ENCODE results near the gene GMPPA.

The GMPPA gene

DNA sequence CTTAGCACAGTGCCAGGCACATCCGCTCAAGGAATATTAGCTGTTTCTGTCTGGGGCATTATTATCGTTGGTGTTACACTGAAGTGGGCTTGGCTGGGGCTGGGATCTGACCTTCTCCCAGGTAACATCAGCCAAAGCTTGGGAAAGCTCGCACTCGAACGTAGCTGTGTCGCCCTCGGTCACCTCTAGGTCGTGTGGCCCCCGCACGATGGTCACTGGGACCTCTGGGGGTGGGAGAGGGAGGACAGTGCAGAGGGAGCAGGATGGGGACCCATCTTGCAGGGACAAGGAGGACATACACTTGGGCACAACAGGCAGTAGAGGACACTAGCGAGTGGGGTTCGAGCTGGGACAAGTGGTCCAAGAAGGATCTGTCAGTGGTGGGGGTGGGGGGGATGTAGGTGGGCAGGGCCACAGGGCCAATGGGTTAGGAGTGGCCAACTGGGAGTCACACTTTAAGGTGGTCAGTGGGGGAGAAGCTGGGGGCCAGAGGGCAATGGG is 54.8 kb downstream of the GMPPA start:
- H3K4me3 ChIP-seq (ENCODE audit: low read depth, low read length), result no peak overlapping the region

DNA sequence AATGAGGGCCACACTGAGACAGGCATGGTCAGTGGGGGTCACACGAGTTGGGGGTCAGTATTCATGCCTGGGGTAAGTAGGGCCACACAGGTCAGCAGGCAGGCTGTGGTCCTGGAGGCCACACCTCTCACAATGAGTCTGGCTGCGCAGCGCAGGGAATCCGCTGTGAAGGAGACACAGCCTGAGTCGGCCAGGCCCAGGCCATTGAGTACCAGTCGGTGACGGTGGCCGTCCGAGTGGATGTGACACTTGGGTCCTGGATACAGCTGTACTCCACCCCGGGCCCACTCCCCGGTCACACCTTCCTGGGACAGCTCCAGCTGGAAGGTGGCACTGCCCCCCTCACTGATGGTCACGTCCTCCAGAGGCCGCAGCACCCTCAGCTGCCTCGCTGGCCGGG is 55.7 kb downstream of the GMPPA start:
- no peak for DNase-seq (ENCODE audit: low read depth)
- no peak overlapping the region for H3K4me3 ChIP-seq (ENCODE audit: low read depth, low read length)
- TF ChIP-seq CTCF (IDR thresholded peaks at IDR 0.05; ENCODE audit: control insufficient read depth, extremely low read depth, insufficient read depth), result no peak

More for the DNA sequence above, 54.8 kb downstream of the GMPPA start:
- DNase-seq (ENCODE audit: low read depth), result no peak
- TF ChIP-seq CTCF (IDR thresholded peaks at IDR 0.05; ENCODE audit: control insufficient read depth, extremely low read depth, insufficient read depth), result no peak

DNA sequence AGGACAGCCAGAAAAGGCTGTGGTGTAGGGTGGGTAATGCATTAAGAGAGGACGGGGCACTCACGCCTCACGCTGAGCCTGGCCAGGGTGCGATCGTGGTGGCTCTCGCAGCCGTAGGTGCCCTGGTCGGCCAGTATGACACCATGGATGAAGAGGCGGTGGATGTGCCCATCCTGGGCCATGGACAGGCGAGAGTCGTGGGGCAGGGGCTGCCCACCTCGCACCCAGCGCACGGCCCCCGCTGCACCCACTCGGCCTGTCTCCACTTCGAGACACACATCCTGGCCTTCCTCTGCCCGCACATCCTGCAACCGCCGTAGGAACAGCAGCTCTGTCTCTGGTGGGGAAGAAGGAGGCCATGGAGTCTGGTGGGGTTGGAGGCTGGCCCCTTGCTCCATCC is 57.3 kb downstream of the GMPPA start:
- no peak for DNase-seq (ENCODE audit: low read depth)
- TF ChIP-seq CTCF (IDR thresholded peaks at IDR 0.05; ENCODE audit: control insufficient read depth, extremely low read depth, insufficient read depth), result no peak
- H3K4me3 ChIP-seq (ENCODE audit: low read depth, low read length), result no peak overlapping the region

DNA sequence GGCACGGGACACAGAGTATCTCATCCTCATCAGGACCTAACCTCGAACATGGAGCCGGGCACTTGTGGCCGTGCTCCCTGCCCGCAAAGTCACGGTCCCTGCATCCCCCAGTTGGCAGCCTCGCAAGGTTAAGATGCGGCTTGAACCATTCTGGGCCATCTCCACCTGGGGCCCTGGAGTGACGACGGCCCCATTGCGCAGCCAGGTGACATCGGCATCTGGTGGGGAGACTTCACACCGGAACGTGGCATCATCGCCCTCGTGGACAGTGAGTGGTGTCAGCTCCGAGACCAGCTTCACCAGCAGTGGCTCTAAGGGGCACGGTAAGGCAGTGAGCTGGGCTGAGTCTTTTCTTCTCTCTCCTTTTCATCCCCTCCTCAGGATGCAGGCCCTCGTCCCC is 57.7 kb downstream of the GMPPA start:
- H3K4me3 ChIP-seq (ENCODE audit: low read depth, low read length), result no peak overlapping the region
- no peak for TF ChIP-seq CTCF (IDR thresholded peaks at IDR 0.05; ENCODE audit: control insufficient read depth, extremely low read depth, insufficient read depth)
- no peak for DNase-seq (ENCODE audit: low read depth)

All from LNCaP clone FGC (cell line).